OCI-LY7 (cell line): Measurements from ENCODE around the gene INPP4A. TPM values are rescaled to one million over a fixed set of nuclear protein-coding genes. Genes with fewer than 3 reads are reported as not detected.

Experiments used
- BruUV-seq: library from RNA; stranded (reverse); fragments of 400-500 nt; replicated peaks from 2 replicates; lab custom pipeline; 2021; lab: Mats Ljungman, UMichigan
- CTCF ChIA-PET: fragments of 300-600 bp; sonication (Branson Sonifier 250); formaldehyde crosslinking; loops from one replicate; lab custom pipeline; 2022; ENCODE audit warnings: antibody characterized with exemption; ENCODE audit not compliant: unreplicated experiment; lab: Charles Lee
- POLR2A ChIA-PET: fragments of 300-600 bp; sonication (Branson Sonifier 250); formaldehyde crosslinking; loops from one replicate; lab custom pipeline; 2022; ENCODE audit warnings: antibody characterized with exemption; lab: Charles Lee
- DNase-seq: peaks from one replicate; pipeline ENCODE4 v3.0.0-alpha.2; 2015; ENCODE audit warnings: low spot score
- H2AFZ ChIP-seq: fragments of 200-600 bp; sonication (generic), shearing (Covaris generic); 2 replicates; pipeline ENCODE4 v1.6.1; 2014; ENCODE audit warnings: mild to moderate bottlenecking, antibody characterized with exemption, low read length, moderate library complexity
- H3K27ac ChIP-seq: fragments of 200-600 bp; sonication (generic); 2 replicates; pipeline ENCODE4 v1.5.1; 2014; ENCODE audit warnings: mixed run types, low read depth, mild to moderate bottlenecking, moderate library complexity, low read length, inconsistent platforms; ENCODE audit not compliant: poor library complexity, severe bottlenecking
- H3K36me3 ChIP-seq: fragments of 200-600 bp; sonication (generic); 2 replicates; pipeline ENCODE4 v1.6.1; 2014; ENCODE audit warnings: mild to moderate bottlenecking, antibody characterized with exemption, low read length, moderate library complexity, mixed read lengths; ENCODE audit not compliant: insufficient read depth
- H3K4me1 ChIP-seq: fragments of 200-600 bp; sonication (generic); 2 replicates; pipeline ENCODE4 v1.5.1; 2014; ENCODE audit warnings: mild to moderate bottlenecking, low read length; ENCODE audit not compliant: insufficient read depth, poor library complexity, severe bottlenecking
- H3K4me2 ChIP-seq: fragments of 200-600 bp; sonication (generic); 2 replicates; pipeline ENCODE4 v1.6.1; 2014; ENCODE audit warnings: mild to moderate bottlenecking, low read length
- H3K4me3 ChIP-seq: fragments of 200-600 bp; sonication (generic); 2 replicates; pipeline ENCODE4 v1.5.1; 2014; ENCODE audit warnings: mild to moderate bottlenecking, low read depth, low read length; ENCODE audit not compliant: poor library complexity, severe bottlenecking
- H3K79me2 ChIP-seq: fragments of 200-600 bp; sonication (generic); 2 replicates; pipeline ENCODE4 v1.6.1; 2016; ENCODE audit warnings: low read depth, mild to moderate bottlenecking, low read length, moderate library complexity, mixed read lengths; ENCODE audit not compliant: insufficient read depth
- H3K9me2 ChIP-seq: fragments of 200-600 bp; sonication (generic); 2 replicates; pipeline ENCODE4 v1.6.1; 2016; ENCODE audit warnings: mild to moderate bottlenecking, low read length, mixed read lengths; ENCODE audit not compliant: insufficient read depth
- H3K9me3 ChIP-seq: fragments of 200-600 bp; sonication (generic); 2 replicates; pipeline ENCODE4 v1.6.1; 2014; ENCODE audit warnings: mild to moderate bottlenecking, mixed run types, low read length, mixed read lengths
- H4K20me1 ChIP-seq: fragments of 200-600 bp; sonication (generic); 2 replicates; pipeline ENCODE4 v1.6.1; 2014; ENCODE audit warnings: mild to moderate bottlenecking, antibody characterized with exemption, low read length, moderate library complexity, mixed read lengths; ENCODE audit not compliant: insufficient read depth
- EZH2phosphoT487 ChIP-seq: fragments of 200-600 bp; sonication (generic); IDR thresholded peaks from 2 replicates; pipeline ENCODE4 v1.6.1; 2018; ENCODE audit warnings: low read depth, borderline replicate concordance, mild to moderate bottlenecking, mixed run types, antibody characterized with exemption, low read length, moderate library complexity, mixed read lengths
- intact Hi-C: fragments of 100-400 bp; cut with micrococcal nuclease; formaldehyde crosslinking; loops from one replicate; pipeline ENCODE4 v1.10.0; 2022; ENCODE audit not compliant: unreplicated experiment
- total RNA-seq, 2 experiments: library from RNA; depleted of rRNA in 1 of 2; stranded (reverse); fragments of >200 nt in 1 of 2; shearing (Covaris generic) in 1 of 2; gene quantifications; 2 replicates each; pipeline ENCODE4 v1.2.3, GENCODE V29; 2014 to 2022
- TF ChIP-seq, protein P1 (sequence below): fragments of 200-600 bp; sonication (generic); conservative IDR thresholded peaks from 2 replicates; pipeline ENCODE4 v1.5.1; 2014; ENCODE audit warnings: mild to moderate bottlenecking, antibody characterized with exemption, low read length, moderate library complexity, mixed read lengths

INPP4A gene
- total RNA-seq, 2 experiments from 2014 or later, result 28.5 to 28.6 TPM

DNA sequence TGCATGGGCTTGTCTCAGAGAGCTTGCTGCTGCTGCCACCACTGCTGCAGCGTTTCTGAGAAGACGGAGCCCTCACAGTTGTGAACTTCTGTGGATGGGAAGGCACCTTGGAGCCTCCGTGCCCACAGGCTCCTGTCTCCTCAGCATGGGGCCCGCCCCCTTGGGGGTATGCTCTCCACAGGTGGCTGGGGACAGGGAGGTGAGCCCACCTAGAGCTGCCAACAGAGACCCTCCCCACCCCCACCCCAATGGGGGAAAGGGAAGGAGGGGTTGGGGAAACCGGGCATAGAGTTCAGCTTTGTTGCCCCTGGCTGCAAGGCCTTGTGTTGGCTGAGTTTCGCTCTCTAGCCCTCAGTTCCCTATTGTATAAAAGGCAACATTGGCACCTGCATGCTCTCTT lies 76.1 kb downstream of the INPP4A start:
- CTCF ChIA-PET, result interaction anchor here (0.5 kb wide), 1 partner anchor 59 kb away, joined by 3 read pairs; no protein-coding TSS in a partner anchor
- no peaks in the 10 kb centered on the region for H3K9me2 ChIP-seq
- H3K36me3 ChIP-seq, result no peaks in the 10 kb centered on the region

DNA sequence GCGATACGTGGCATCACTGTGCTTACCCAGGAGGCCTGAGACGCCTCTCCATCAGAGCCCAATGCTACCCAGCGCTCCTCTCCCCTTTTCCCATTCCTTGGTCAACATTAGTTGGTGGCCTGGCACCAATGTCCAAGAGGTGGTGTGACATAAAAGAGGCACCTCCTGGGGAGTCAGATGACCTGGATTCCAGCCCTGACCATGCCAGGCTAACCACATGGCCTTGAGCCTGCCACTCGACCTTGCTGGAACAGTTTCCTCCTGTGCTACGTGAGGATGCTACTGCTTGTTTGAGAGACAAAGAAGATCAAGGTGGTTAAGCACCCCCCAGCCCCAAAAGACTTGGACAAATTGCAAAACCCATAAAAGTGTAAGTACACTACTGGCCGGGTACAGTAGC lies 76.6 kb downstream of the INPP4A start:
- Histone ChIP-seq H3K4me3 (no peak overlapping the region), H3K27ac (no peak overlapping the region), H3K4me2 (no peak overlapping the region), H2AFZ (no peak overlapping the region), H3K4me1 (no peaks in the 10 kb centered on the region), H3K36me3 (no peaks in the 10 kb centered on the region), H3K9me3 (no peaks in the 10 kb centered on the region), H3K79me2 (no peaks in the 10 kb centered on the region), H4K20me1 (no peaks in the 10 kb centered on the region), H3K9me2 (no peaks in the 10 kb centered on the region)
- no TSS peak for BruUV-seq
- TF ChIP-seq, protein P1, sequence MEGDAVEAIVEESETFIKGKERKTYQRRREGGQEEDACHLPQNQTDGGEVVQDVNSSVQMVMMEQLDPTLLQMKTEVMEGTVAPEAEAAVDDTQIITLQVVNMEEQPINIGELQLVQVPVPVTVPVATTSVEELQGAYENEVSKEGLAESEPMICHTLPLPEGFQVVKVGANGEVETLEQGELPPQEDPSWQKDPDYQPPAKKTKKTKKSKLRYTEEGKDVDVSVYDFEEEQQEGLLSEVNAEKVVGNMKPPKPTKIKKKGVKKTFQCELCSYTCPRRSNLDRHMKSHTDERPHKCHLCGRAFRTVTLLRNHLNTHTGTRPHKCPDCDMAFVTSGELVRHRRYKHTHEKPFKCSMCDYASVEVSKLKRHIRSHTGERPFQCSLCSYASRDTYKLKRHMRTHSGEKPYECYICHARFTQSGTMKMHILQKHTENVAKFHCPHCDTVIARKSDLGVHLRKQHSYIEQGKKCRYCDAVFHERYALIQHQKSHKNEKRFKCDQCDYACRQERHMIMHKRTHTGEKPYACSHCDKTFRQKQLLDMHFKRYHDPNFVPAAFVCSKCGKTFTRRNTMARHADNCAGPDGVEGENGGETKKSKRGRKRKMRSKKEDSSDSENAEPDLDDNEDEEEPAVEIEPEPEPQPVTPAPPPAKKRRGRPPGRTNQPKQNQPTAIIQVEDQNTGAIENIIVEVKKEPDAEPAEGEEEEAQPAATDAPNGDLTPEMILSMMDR, result no peak
- TF ChIP-seq EZH2phosphoT487, result no peak
- POLR2A ChIA-PET, result no interaction called here
- CTCF ChIA-PET, result no interaction called here
- no peak for DNase-seq
- intact Hi-C loops, result no loop called here

More for the DNA sequence above, 76.1 kb downstream of the INPP4A start:
- no TSS peak for BruUV-seq
- no peaks in the 10 kb centered on the region for H3K9me3 ChIP-seq
- intact Hi-C loops, result no loop called here
- H3K79me2 ChIP-seq, result no peaks in the 10 kb centered on the region
- POLR2A ChIA-PET, result no interaction called here
- no peak overlapping the region for H2AFZ ChIP-seq
- no peaks in the 10 kb centered on the region for H4K20me1 ChIP-seq
- no peak overlapping the region for H3K4me2 ChIP-seq
- H3K4me1 ChIP-seq, result no peaks in the 10 kb centered on the region
- TF ChIP-seq, protein P1, result no peak
- TF ChIP-seq EZH2phosphoT487, result no peak
- DNase-seq, result no peak
- no peak overlapping the region for H3K4me3 ChIP-seq
- no peak overlapping the region for H3K27ac ChIP-seq

DNA sequence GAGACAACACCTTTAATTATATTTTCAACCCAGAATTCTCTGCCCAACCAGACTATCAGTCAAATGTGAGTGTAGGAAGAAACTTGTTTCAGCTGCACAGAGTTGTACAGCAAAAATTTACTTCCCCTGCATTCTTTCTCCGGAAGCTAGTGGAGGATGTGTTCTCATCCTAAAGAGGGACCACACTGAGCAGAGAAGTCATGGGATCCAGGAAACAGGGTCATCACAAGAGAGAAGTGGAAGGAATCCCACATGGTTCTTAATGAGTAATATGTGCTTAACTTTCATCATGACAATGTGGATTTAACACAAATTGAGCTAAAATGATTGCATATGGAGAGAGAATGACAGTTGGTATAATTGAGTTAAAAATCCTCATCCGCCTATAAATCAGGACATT lies 78.2 kb downstream of the INPP4A start:
- H3K4me2 ChIP-seq, result no peak overlapping the region
- BruUV-seq, result no TSS peak

More for the DNA sequence above, 78.2 kb downstream of the INPP4A start:
- CTCF ChIA-PET, result no interaction called here
- intact Hi-C loops, result no loop called here
- Histone ChIP-seq H3K9me3 (no peaks in the 10 kb centered on the region), H3K4me1 (no peaks in the 10 kb centered on the region), H3K27ac (no peak overlapping the region), H2AFZ (no peak overlapping the region), H3K79me2 (no peaks in the 10 kb centered on the region), H3K9me2 (no peaks in the 10 kb centered on the region), H3K36me3 (no peaks in the 10 kb centered on the region), H3K4me3 (no peak overlapping the region), H4K20me1 (no peaks in the 10 kb centered on the region)
- no peak for DNase-seq
- POLR2A ChIA-PET, result no interaction called here
- no peak for TF ChIP-seq EZH2phosphoT487
- TF ChIP-seq, protein P1, result no peak
